CD14-positive monocyte (primary cell): ENCODE data around the gene TMEM135. TPM values are rescaled to one million over a fixed set of nuclear protein-coding genes. Genes with fewer than 3 reads are reported as not detected.

Experiments used
- DNase-seq, 3 donors: peaks; one replicate each; pipeline ENCODE4 v3.0.0-alpha.2; 2011 to 2022
- H2AFZ ChIP-seq: 2 replicates; pipeline ENCODE4 v1.6.0; 2012; ENCODE audit warnings: mild to moderate bottlenecking, low read depth, low read length, inconsistent platforms; ENCODE audit not compliant: insufficient read depth, poor library complexity, severe bottlenecking
- H3K27ac ChIP-seq, 2 donors: 1 replicate in 1 of 2; 2 replicates in 1 of 2; pipeline ENCODE4 v1.5.1; 2012 to 2013; ENCODE audit warnings: low read length in 2 of 2, control low read depth in 1 of 2, inconsistent platforms in 1 of 2, low read depth in 1 of 2, mild to moderate bottlenecking in 1 of 2
- H3K27me3 ChIP-seq, 2 donors: one replicate each; pipeline versions ENCODE4 v1.6.0 to v1.6.1; 2011 to 2013; ENCODE audit warnings: low read length in 2 of 2; ENCODE audit not compliant: control insufficient read depth in 2 of 2, insufficient read depth in 2 of 2
- H3K36me3 ChIP-seq, 2 donors: replicated peaks in 1 of 2; 1 replicate in 1 of 2; 2 replicates in 1 of 2; pipeline versions ENCODE4 v1.5.1 to v1.6.1; 2012 to 2013; ENCODE audit warnings: low read length in 2 of 2, control low read depth in 1 of 2, inconsistent platforms in 1 of 2, mild to moderate bottlenecking in 1 of 2; ENCODE audit not compliant: insufficient read depth in 2 of 2, control insufficient read depth in 1 of 2
- H3K4me1 ChIP-seq, 2 donors: 1 replicate in 1 of 2; 2 replicates in 1 of 2; pipeline versions ENCODE4 v1.5.1 to v1.6.1; 2012 to 2013; ENCODE audit warnings: low read length in 2 of 2, control low read depth in 1 of 2, inconsistent platforms in 1 of 2, mild to moderate bottlenecking in 1 of 2, moderate library complexity in 1 of 2; ENCODE audit not compliant: insufficient read depth in 2 of 2, control insufficient read depth in 1 of 2
- H3K4me2 ChIP-seq: replicated peaks from 2 replicates; pipeline ENCODE3; 2012; ENCODE audit warnings: low read length, moderate library complexity, mild to moderate bottlenecking; ENCODE audit not compliant: poor library complexity, severe bottlenecking; ENCODE audit errors: extremely low read depth
- H3K4me3 ChIP-seq, 3 experiments: fragments of 200-600 bp in 1 of 3; sonication (generic) in 1 of 3; replicated peaks in 1 of 3; 1 replicate in 2 of 3; 2 replicates in 1 of 3; pipeline ENCODE4 v1.5.1; 2011 to 2013; ENCODE audit warnings: low read length in 3 of 3, mild to moderate bottlenecking in 3 of 3, control low read depth in 2 of 3, low read depth in 2 of 3, inconsistent platforms in 1 of 3, moderate library complexity in 1 of 3
- H3K79me2 ChIP-seq: 2 replicates; pipeline ENCODE4 v1.6.0; 2012; ENCODE audit warnings: mild to moderate bottlenecking, control low read depth, inconsistent platforms, low read length, moderate library complexity; ENCODE audit not compliant: insufficient read depth
- H3K9ac ChIP-seq: 2 replicates; pipeline ENCODE4 v1.6.0; 2017; ENCODE audit warnings: low read length, mild to moderate bottlenecking; ENCODE audit not compliant: insufficient read depth, poor library complexity, severe bottlenecking
- H3K9me3 ChIP-seq, 2 donors: replicated peaks in 1 of 2; 1 replicate in 1 of 2; 2 replicates in 1 of 2; pipeline versions ENCODE4 v1.5.1 to v1.6.1; 2012 to 2013; ENCODE audit warnings: low read length in 2 of 2, control low read depth in 1 of 2; ENCODE audit not compliant: control insufficient read depth in 1 of 2, insufficient read depth in 1 of 2
- H4K20me1 ChIP-seq: 2 replicates; pipeline ENCODE4 v1.6.0; 2012; ENCODE audit warnings: mild to moderate bottlenecking, low read length, control low read depth, moderate library complexity; ENCODE audit not compliant: insufficient read depth
- H3K27ac Mint-ChIP-seq, 7 donors: one replicate each; pipeline ENCODE4 v1.8.0; 2020; ENCODE audit warnings: mild to moderate bottlenecking in 7 of 7, mixed read lengths in 7 of 7, moderate library complexity in 6 of 7, inconsistent platforms in 2 of 7
- H3K27me3 Mint-ChIP-seq, 3 donors: one replicate each; pipeline ENCODE4 v1.8.0; 2021 to 2022; ENCODE audit warnings: low read depth in 3 of 3, mild to moderate bottlenecking in 3 of 3, mixed read lengths in 3 of 3, moderate library complexity in 3 of 3, inconsistent platforms in 1 of 3
- H3K36me3 Mint-ChIP-seq, 2 donors: one replicate each; pipeline ENCODE4 v1.8.0; 2020; ENCODE audit warnings: mixed read lengths in 2 of 2, inconsistent platforms in 1 of 2, mild to moderate bottlenecking in 1 of 2
- H3K4me1 Mint-ChIP-seq: one replicate; pipeline ENCODE4 v1.8.0; 2020; ENCODE audit warnings: mild to moderate bottlenecking, mixed read lengths
- H3K4me3 Mint-ChIP-seq, 2 donors: one replicate each; pipeline ENCODE4 v1.8.0; 2020; ENCODE audit warnings: mild to moderate bottlenecking in 2 of 2, mixed read lengths in 2 of 2, moderate library complexity in 1 of 2
- H3K9me3 Mint-ChIP-seq, 7 donors: one replicate each; pipeline ENCODE4 v1.8.0; 2020 to 2022; ENCODE audit warnings: mixed read lengths in 7 of 7, mild to moderate bottlenecking in 6 of 7, moderate library complexity in 6 of 7, inconsistent platforms in 2 of 7
- CTCF ChIP-seq: fragments of 200-600 bp; IDR thresholded peaks from one replicate; pipeline ENCODE4 v1.8.0; 2022; ENCODE audit warnings: antibody characterized with exemption, mild to moderate bottlenecking
- WGBS: methylation state at CpG from one replicate; pipeline ENCODE4 v1.1.5; 2013; ENCODE audit warnings: missing lambda C conversion rate; ENCODE audit not compliant: insufficient coverage; 5-methylcytosine and 5-hydroxymethylcytosine counted together
- intact Hi-C, 2 donors: fragments of 100-400 bp; cut with micrococcal nuclease; formaldehyde crosslinking; loops; one replicate each; pipeline versions ENCODE4 v1.15.0 to v1.15.1; 2023
- polyA plus RNA-seq, 3 donors: library from polyadenylated mRNA; depleted of rRNA in 1 of 3; unstranded in 2 of 3; stranded (reverse) in 1 of 3; fragments of 300-500 nt in 2 of 3; fragments of >200 nt in 1 of 3; fragmentation: Illumina TruSeq in 2 of 3; gene quantifications; 1 replicate in 2 of 3; 2 replicates in 1 of 3; pipeline ENCODE4 v1.2.3, GENCODE V29; 2012 to 2021

The TMEM135 gene
- polyA plus RNA-seq, 3 donors, result 2.7 to 8.4 (median 5.9) TPM

- TF ChIP-seq CTCF, result no peak
- H3K27ac ChIP-seq, result no peak overlapping the region
These were observed 318.7 kb downstream of the TMEM135 start for GRCh38 chr11:87356428-87356827.

GRCh38 chr11:87358461-87358860, 320.7 kb downstream of the TMEM135 start:
- peaks cover 0 to 3% (median 0%) of the 10 kb centered on the region in 3 donors for H3K27me3 Mint-ChIP-seq
- no peak for DNase-seq
- H4K20me1 ChIP-seq, result no peaks in the 10 kb centered on the region
- no peaks in the 10 kb centered on the region for H3K36me3 ChIP-seq
- no peak overlapping the region for H3K9ac ChIP-seq
- WGBS, result 100% methylated on average over 3 of the region's 5 CpGs
- H3K36me3 Mint-ChIP-seq, result no peaks in the 10 kb centered on the region
- H3K4me3 Mint-ChIP-seq, result no peak overlapping the region
- H3K79me2 ChIP-seq, result no peaks in the 10 kb centered on the region
- no peak overlapping the region for H3K27ac Mint-ChIP-seq
- no peak overlapping the region for H3K4me3 ChIP-seq
- H3K27ac ChIP-seq, result no peak overlapping the region
- intact Hi-C loops, result no loop called here
- H2AFZ ChIP-seq, result no peak overlapping the region
- H3K9me3 Mint-ChIP-seq, result peaks cover 0 to 2% (median 0%) of the 10 kb centered on the region in 7 donors
- TF ChIP-seq CTCF, result no peak
- H3K4me2 ChIP-seq, result no peak overlapping the region
- peaks cover 2% of the 10 kb centered on the region for H3K4me1 Mint-ChIP-seq
- no peaks in the 10 kb centered on the region for H3K27me3 ChIP-seq
- peaks cover 0 to 2% of the 10 kb centered on the region in 2 donors for H3K4me1 ChIP-seq
- H3K9me3 ChIP-seq, result no peaks in the 10 kb centered on the region

More at GRCh38 chr11:87356428-87356827, 318.7 kb downstream of the TMEM135 start:
- Mint-ChIP-seq H3K36me3 (no peaks in the 10 kb centered on the region), H3K4me1 (peaks cover 18% of the 10 kb centered on the region), H3K4me3 (no peak overlapping the region), H3K9me3 (peaks cover 0 to 2% (median 0%) of the 10 kb centered on the region in 7 donors), H3K27ac (no peak overlapping the region), H3K27me3 (peaks cover 0 to 3% (median 0%) of the 10 kb centered on the region in 3 donors)
- peaks cover 8 to 14% of the 10 kb centered on the region in 2 donors for H3K4me1 ChIP-seq
- no peak overlapping the region for H2AFZ ChIP-seq
- 83% methylated on average over 2 of the region's 4 CpGs for WGBS
- no peak overlapping the region for H3K9ac ChIP-seq
- no peak overlapping the region for H3K4me3 ChIP-seq
- no peaks in the 10 kb centered on the region for H3K27me3 ChIP-seq
- H3K36me3 ChIP-seq, result no peaks in the 10 kb centered on the region
- intact Hi-C loops, result no loop called here
- no peak for DNase-seq
- no peak overlapping the region for H3K4me2 ChIP-seq
- H3K79me2 ChIP-seq, result no peaks in the 10 kb centered on the region
- no peaks in the 10 kb centered on the region for H3K9me3 ChIP-seq
- H4K20me1 ChIP-seq, result no peaks in the 10 kb centered on the region
